Stimulated activated CD8-positive, alpha-beta memory T cell treated with anti-CD3 and anti-CD28 coated beads, Interleukin-7, amount 100 ng/mL, for 24 hours (primary cell): Measurements from ENCODE around the gene FBXO31.

Experiments
- DNase-seq: peaks from one replicate; pipeline ENCODE4 v3.0.0-alpha.2; 2020; ENCODE audit warnings: low read depth

Gene FBXO31

DNA sequence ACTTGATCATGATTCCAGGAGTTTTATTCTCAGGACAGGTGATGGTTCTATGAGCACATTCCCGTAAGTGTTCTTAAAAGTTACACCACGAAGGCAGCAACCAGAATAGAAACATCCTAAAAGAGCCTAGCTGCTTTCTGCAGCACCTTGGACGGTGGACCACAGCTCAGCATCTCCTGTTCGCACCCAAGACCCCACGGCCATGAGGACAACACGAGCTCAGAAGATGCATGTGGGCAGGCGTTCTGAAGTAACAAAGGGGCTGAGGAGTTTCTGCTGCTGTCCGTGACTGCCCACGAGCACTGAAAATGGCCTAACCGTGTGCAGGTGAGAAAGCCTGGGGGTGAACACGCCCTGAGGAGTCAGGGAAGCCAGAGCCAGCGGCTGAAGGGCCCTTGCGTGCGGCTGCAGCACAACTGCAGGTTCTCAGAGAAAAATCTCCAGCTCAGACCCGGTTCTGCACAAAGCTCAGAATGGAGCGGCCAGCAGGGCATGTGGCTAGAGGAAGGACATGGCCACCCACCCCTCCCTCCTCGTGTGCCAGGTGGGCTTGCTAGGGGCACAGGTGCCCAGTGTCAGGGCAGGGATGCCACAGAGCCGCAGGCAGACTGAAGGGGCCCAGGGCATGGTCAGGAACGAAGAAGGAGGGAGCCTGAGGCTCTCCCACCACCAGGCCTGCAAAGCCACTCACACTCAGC lies 55.6 kb downstream of the FBXO31 start:
- DNase-seq = no peak

- DNase-seq = no peak
Observed at GRCh38 chr16:87326151-87326571, 57.4 kb downstream of the FBXO31 start.

DNA sequence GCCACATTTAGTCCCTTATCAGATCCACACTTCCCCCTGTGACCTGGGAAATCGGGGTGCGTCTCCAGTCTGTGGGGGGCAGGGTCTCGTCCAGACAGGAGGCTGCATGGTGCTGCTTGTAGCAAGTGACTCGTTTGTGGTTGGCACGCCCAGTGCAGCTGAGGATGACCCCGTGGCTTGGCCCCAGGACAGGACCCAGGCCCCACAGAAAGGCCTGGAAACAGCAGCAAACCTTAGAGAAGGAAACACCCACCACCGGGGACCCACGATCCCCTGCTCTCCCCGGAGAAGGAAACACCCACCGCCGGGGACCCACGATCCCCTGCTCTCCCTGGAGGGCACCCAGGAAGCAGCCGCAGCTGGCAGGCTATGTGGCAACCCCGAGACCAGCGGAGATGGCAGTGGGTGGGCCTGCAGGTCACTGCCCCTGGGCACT lies 58.1 kb downstream of the FBXO31 start:
- DNase-seq = no peak

- no peak for DNase-seq
Observed at GRCh38 chr16:87324411-87325275, 58.9 kb downstream of the FBXO31 start.

- DNase-seq = no peak
Observed at GRCh38 chr16:87323727-87324410, 59.7 kb downstream of the FBXO31 start.

GRCh38 chr16:87322833-87323726 lies 60.5 kb downstream of the FBXO31 start:
- DNase-seq = no peak

DNA sequence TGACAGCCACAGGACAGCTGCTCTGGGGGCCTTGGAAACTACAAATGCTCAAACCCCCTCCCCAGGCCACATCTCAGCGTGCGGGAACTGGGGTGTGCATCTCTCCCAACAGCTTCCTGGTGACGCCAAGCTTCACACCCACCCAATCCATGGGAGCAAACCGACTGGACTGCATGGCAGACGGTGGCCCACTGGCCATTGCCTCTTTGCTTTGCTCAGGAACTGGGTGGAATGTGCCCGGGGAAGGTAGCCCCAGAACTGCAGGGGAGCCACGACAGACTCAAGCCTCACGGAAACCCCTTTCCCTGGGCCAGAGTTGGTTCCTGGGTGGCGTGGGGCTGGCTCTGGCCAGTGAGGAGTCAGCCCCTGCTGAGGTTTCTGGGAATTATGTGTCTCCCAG lies 61.2 kb downstream of the FBXO31 start:
- no peak for DNase-seq

GRCh38 chr16:87321336-87322107 lies 62.1 kb downstream of the FBXO31 start:
- DNase-seq = no peak

- DNase-seq = no peak
Observed at GRCh38 chr16:87320510-87321227, 62.9 kb downstream of the FBXO31 start.

- DNase-seq = no peak
Observed at GRCh38 chr16:87319997-87320491, 63.5 kb downstream of the FBXO31 start.

- DNase-seq = no peak
Observed at GRCh38 chr16:87319011-87319410, 64.6 kb downstream of the FBXO31 start.

DNA sequence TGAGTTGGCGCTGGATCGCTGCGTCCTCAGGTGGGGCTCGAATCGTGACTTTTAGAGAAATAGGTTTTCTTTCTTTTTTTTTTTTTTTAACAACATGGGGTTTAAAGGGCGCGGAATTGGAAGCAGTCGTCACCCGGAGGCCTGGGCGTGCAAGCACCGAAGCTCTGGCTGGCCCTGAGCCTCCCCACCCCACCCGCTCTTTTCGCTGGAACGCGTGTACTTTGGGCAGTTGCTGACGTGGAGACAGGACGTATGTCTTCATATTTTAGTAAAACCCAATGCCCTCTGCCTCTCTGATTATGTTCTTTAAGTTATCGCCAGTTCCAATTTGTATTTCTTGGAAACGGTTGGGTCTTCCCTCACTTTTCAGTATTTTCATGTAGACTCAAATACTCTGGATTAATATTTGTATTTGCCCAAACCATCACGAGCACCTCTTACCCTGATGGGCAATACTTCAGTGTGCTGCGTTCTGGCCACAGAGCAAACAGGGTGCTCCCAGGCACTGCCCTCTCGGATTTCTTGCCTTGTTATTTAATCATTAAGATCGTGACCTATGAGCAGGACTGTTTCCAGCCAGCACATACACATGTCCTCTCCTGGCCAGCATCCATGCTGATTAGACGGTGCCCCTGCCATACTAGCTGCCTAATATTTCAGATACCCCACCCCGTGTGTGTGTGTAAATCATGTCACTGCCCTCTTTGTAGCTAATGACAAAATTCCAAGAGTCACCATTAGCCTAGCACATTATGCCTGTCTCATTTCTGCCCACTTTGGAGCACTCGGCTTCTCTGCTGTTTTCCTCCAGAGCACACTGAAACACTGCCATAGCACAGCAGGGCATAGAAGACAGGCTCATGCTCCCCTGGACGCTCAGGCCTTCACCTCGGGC lies 65.6 kb downstream of the FBXO31 start:
- no peak for DNase-seq

GRCh38 chr16:87316923-87317749 lies 66.4 kb downstream of the FBXO31 start, which contains the start of gene C16orf95:
Gene C16orf95 (minus strand): TSS chr16:87317392. CDS start chr16:87317242, 150 bp downstream.
- DNase-seq = peak; percentile 96

DNA sequence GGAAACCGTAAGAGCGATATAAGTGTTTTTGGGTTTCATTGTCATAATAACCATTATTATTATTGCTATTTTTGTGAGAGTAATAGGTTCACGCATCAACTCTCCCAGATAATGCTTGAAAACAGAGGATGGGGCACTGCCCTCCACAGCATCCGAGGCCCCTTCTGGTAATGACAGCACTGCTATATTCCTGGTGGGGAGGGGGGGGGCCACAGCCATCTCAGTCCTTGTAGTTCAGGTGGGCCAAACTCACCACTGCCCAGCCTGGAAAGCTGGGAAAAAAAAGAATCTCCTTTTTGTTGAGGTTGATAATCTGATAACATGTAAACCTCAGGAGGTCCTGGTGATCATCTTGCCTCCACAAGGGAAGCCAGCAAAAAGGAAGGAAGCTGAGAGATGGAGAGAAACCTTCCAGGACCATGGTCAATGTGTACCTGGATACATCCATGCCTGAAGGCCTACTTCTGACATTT lies 67.1 kb downstream of the FBXO31 start:
- no peak for DNase-seq

- DNase-seq = no peak
Observed at GRCh38 chr16:87314990-87315420, 68.6 kb downstream of the FBXO31 start.

GRCh38 chr16:87312008-87312407 lies 71.6 kb downstream of the FBXO31 start:
- DNase-seq = no peak

- no peak for DNase-seq
Observed at GRCh38 chr16:87311387-87311786, 72.2 kb downstream of the FBXO31 start.

GRCh38 chr16:87310610-87311009 lies 73.0 kb downstream of the FBXO31 start:
- no peak for DNase-seq
